DND-41 (cell line): Measurements from ENCODE around the gene PIK3R6.
A peak's percentile ranks its signal among the peaks of the same experiment; 100 is the strongest.

Experiments used
- ATAC-seq: fragments of 200-7000 bp; cut with Tn5 transposase; 3 replicates; pipeline ENCODE4 v1.9.1; 2021; ENCODE audit warnings: low read depth; ENCODE audit not compliant: insufficient read depth
- DNase-seq: peaks from one replicate; pipeline ENCODE4 v3.0.0-alpha.2; 2020
- H2AFZ ChIP-seq: 2 replicates; pipeline ENCODE4 v1.6.0; 2012; ENCODE audit warnings: low read depth, low read length
- H3K27ac ChIP-seq: 2 replicates; pipeline ENCODE4 v1.5.1; 2012; ENCODE audit warnings: low read length, inconsistent platforms
- H3K27me3 ChIP-seq: fragments of 200-600 bp; sonication (generic); 2 replicates; pipeline ENCODE4 v1.6.0; 2012; ENCODE audit warnings: low read length, mild to moderate bottlenecking, inconsistent platforms; ENCODE audit not compliant: insufficient read depth, poor library complexity
- H3K36me3 ChIP-seq: 2 replicates; pipeline ENCODE4 v1.5.1; 2012; ENCODE audit warnings: low read length, inconsistent platforms; ENCODE audit not compliant: insufficient read depth
- H3K4me1 ChIP-seq: 2 replicates; pipeline ENCODE4 v1.5.1; 2012; ENCODE audit warnings: mild to moderate bottlenecking, low read length; ENCODE audit not compliant: insufficient read depth
- H3K4me2 ChIP-seq: 2 replicates; pipeline ENCODE4 v1.6.0; 2012; ENCODE audit warnings: mild to moderate bottlenecking, moderate library complexity, low read length, inconsistent platforms; ENCODE audit not compliant: insufficient read depth
- H3K4me3 ChIP-seq, 2 experiments: fragments of 200-600 bp in 1 of 2; shearing (Covaris generic) in 1 of 2; 2 replicates each; pipeline ENCODE4 v1.5.1; 2012 to 2016; ENCODE audit warnings: inconsistent platforms in 2 of 2, low read length in 2 of 2, mild to moderate bottlenecking in 2 of 2, low read depth in 1 of 2, moderate library complexity in 1 of 2
- H3K79me2 ChIP-seq: 2 replicates; pipeline ENCODE4 v1.6.0; 2012; ENCODE audit warnings: low read length, inconsistent platforms; ENCODE audit not compliant: insufficient read depth
- H3K9ac ChIP-seq: 2 replicates; pipeline ENCODE4 v1.6.0; 2012; ENCODE audit warnings: low read depth, mild to moderate bottlenecking, inconsistent platforms, low read length, moderate library complexity
- H3K9me3 ChIP-seq: 2 replicates; pipeline ENCODE4 v1.5.1; 2012; ENCODE audit warnings: low read length, moderate library complexity, mild to moderate bottlenecking, inconsistent platforms; ENCODE audit not compliant: insufficient read depth, severe bottlenecking
- H4K20me1 ChIP-seq: 2 replicates; pipeline ENCODE4 v1.6.0; 2012; ENCODE audit warnings: low read length; ENCODE audit not compliant: insufficient read depth
- EZH2 ChIP-seq: IDR thresholded peaks from 3 replicates; pipeline ENCODE4 v1.6.1; 2012; ENCODE audit warnings: borderline replicate concordance, low read depth, mild to moderate bottlenecking, moderate library complexity, low read length, inconsistent platforms; ENCODE audit not compliant: severe bottlenecking
- TF ChIP-seq, protein P1 (sequence below): IDR thresholded peaks from 2 replicates; pipeline ENCODE4 v1.5.1; 2012; ENCODE audit warnings: borderline replicate concordance, low read length, moderate library complexity, mild to moderate bottlenecking; ENCODE audit not compliant: poor library complexity, severe bottlenecking; ENCODE audit errors: extremely low read depth

Gene PIK3R6

DNA sequence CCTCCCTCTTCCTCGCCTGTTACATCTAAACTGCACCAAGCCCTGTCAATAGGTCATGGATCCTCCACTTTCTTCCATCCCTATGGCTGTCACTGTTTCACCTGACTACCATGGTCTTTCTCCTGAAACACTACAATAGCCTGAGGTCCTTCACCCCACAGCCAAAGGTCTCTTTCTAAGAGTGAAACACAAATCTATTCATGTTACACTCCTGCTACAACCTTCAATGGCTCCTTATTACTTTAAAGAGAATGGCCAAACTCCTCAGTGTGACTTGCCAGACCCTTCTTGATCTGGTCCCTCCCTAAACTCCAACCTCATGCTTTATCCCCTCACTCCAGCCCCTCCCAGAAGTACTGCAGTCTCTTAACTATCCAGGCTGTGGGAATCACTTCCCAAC is 618 bp upstream of the PIK3R6 start:
- Histone ChIP-seq H4K20me1 (no peaks in the 10 kb centered on the region), H3K27ac (peak overlapping the region; percentile 82), H2AFZ (peak overlapping the region; percentile 72; the same call in 1 of the 2 replicates), H3K4me2 (peak overlapping the region; percentile 71), H3K4me1 (peaks cover 57% of the 10 kb centered on the region), H3K9me3 (no peaks in the 10 kb centered on the region), H3K27me3 (no peaks in the 10 kb centered on the region), H3K9ac (peak overlapping the region; percentile 62; the same call in 1 of the 2 replicates), H3K79me2 (peaks cover 41% of the 10 kb centered on the region), H3K36me3 (peaks cover 12% of the 10 kb centered on the region; the same call in 1 of the 2 replicates), H3K4me3 (peak overlapping the region in 1 of 2 experiments; percentile 67; a peak in 2 of 4 replicates)
- ATAC-seq = no peak
- TF ChIP-seq, protein P1, sequence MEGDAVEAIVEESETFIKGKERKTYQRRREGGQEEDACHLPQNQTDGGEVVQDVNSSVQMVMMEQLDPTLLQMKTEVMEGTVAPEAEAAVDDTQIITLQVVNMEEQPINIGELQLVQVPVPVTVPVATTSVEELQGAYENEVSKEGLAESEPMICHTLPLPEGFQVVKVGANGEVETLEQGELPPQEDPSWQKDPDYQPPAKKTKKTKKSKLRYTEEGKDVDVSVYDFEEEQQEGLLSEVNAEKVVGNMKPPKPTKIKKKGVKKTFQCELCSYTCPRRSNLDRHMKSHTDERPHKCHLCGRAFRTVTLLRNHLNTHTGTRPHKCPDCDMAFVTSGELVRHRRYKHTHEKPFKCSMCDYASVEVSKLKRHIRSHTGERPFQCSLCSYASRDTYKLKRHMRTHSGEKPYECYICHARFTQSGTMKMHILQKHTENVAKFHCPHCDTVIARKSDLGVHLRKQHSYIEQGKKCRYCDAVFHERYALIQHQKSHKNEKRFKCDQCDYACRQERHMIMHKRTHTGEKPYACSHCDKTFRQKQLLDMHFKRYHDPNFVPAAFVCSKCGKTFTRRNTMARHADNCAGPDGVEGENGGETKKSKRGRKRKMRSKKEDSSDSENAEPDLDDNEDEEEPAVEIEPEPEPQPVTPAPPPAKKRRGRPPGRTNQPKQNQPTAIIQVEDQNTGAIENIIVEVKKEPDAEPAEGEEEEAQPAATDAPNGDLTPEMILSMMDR = no peak
- no peak for TF ChIP-seq EZH2
- DNase-seq = no peak

DNA sequence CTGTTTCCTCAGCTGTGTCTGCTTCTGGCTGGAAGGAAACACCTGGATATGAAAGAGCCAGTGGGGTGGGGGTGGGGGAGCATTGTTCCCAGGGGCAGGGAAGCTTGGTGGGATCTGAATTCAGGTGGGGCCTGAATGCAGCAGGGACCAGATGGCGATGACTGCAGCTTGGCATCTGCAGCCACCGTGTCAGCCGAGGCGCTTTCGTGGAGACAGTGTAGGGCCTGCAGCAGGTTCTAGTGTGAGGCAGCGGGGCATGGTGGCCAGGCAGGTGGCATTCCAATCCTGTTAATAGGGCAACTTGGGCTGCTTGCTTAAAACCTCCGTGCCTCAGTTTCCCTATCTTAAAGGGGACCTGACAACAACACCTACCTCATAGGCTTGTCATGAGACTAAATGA is 1.7 kb downstream of the PIK3R6 start:
- peak; percentile 36 for DNase-seq
- peak overlapping the region; percentile 62 for H3K9ac ChIP-seq
- peak overlapping the region; percentile 77 for H3K27ac ChIP-seq

DNA sequence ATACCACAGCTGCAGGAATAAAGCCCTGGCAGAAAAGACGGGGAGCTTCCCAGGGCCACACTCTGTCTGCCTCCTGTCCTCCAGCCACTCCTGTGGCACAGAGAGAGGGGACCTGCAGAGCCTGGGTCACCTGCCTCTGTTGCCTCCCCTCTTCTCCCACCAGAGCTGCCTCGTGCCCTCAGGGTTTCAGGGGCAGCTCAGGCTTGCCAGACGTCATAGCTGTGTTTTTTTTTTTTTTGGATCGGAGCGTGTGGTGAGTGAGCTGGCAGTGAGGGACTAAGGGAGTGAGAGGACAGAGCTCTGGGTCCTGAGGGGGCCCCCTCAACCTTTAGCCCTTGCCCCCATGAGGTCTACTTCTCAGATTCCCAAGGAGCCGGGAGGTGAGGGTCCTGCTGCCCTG is 2.1 kb downstream of the PIK3R6 start:
- Histone ChIP-seq H3K9me3 (no peaks in the 10 kb centered on the region), H3K27me3 (no peaks in the 10 kb centered on the region), H3K9ac (peak overlapping the region; percentile 62), H2AFZ (no peak overlapping the region), H3K36me3 (peaks cover 30% of the 10 kb centered on the region; the same call in 1 of the 2 replicates), H3K4me3 (peak overlapping the region in 1 of 2 experiments; percentile 67; a peak in 2 of 4 replicates), H4K20me1 (no peaks in the 10 kb centered on the region), H3K27ac (peak overlapping the region; percentile 77), H3K79me2 (peaks cover 65% of the 10 kb centered on the region), H3K4me1 (peaks cover 78% of the 10 kb centered on the region), H3K4me2 (peak overlapping the region; percentile 71)
- TF ChIP-seq EZH2 = no peak
- TF ChIP-seq, protein P1 = no peak
- no peak for DNase-seq
- ATAC-seq = no peak

More for the DNA sequence above, 1.7 kb downstream of the PIK3R6 start:
- Histone ChIP-seq H3K4me1 (peaks cover 73% of the 10 kb centered on the region), H3K79me2 (peaks cover 61% of the 10 kb centered on the region), H3K4me2 (peak overlapping the region; percentile 71), H2AFZ (no peak overlapping the region), H3K9me3 (no peaks in the 10 kb centered on the region), H3K4me3 (peak overlapping the region in 1 of 2 experiments; percentile 67; a peak in 2 of 4 replicates), H4K20me1 (no peaks in the 10 kb centered on the region), H3K36me3 (peaks cover 27% of the 10 kb centered on the region; the same call in 1 of the 2 replicates), H3K27me3 (no peaks in the 10 kb centered on the region)
- TF ChIP-seq, protein P1 = no peak
- no peak for TF ChIP-seq EZH2
- no peak for ATAC-seq
